Dedifferentiated amniotic fluid mesenchymal stem cell (primary cell): ENCODE results near the gene ADAMTS2.
"Not testable (repeated sequence)": the region's sequence is repeated elsewhere in the genome, so short reads cannot be mapped to it uniquely, and the experiment has no call there.

Experiments
- DNase-seq: peaks from one replicate; pipeline ENCODE4 v3.0.0-alpha.2; 2016; ENCODE audit errors: extremely low spot score

The ADAMTS2 gene

GRCh38 chr5:179325296-179326031 is 19.8 kb downstream of the ADAMTS2 start:
- no peak for DNase-seq

- DNase-seq = no peak
Measured at GRCh38 chr5:179324760-179325295, 20.4 kb downstream of the ADAMTS2 start.

- DNase-seq = not testable (repeated sequence)
Measured at GRCh38 chr5:179324316-179324715, 20.9 kb downstream of the ADAMTS2 start.

GRCh38 chr5:179323026-179323870 is 22.0 kb downstream of the ADAMTS2 start:
- no peak for DNase-seq

GRCh38 chr5:179322071-179323025 is 22.9 kb downstream of the ADAMTS2 start:
- no peak for DNase-seq

GRCh38 chr5:179321206-179321987 is 23.9 kb downstream of the ADAMTS2 start:
- DNase-seq = no peak

- peak; percentile 15 for DNase-seq
Measured at GRCh38 chr5:179319741-179320281, 25.4 kb downstream of the ADAMTS2 start.

- no peak for DNase-seq
Measured at GRCh38 chr5:179319123-179319522, 26.1 kb downstream of the ADAMTS2 start.

- no peak for DNase-seq
Measured at GRCh38 chr5:179318221-179318955, 26.9 kb downstream of the ADAMTS2 start.

GRCh38 chr5:179317411-179318220 is 27.6 kb downstream of the ADAMTS2 start:
- no peak for DNase-seq

GRCh38 chr5:179316982-179317381 is 28.3 kb downstream of the ADAMTS2 start:
- no peak for DNase-seq

- no peak for DNase-seq
Measured at GRCh38 chr5:179316111-179316551, 29.1 kb downstream of the ADAMTS2 start.

GRCh38 chr5:179315356-179315890 is 29.8 kb downstream of the ADAMTS2 start:
- DNase-seq = no peak

- no peak for DNase-seq
Measured at GRCh38 chr5:179314606-179315355, 30.5 kb downstream of the ADAMTS2 start.

GRCh38 chr5:179313849-179314521 is 31.3 kb downstream of the ADAMTS2 start:
- DNase-seq = peak; percentile 71

- DNase-seq = no peak
Measured at GRCh38 chr5:179312557-179313235, 32.6 kb downstream of the ADAMTS2 start.

- DNase-seq = no peak
Measured at GRCh38 chr5:179311581-179311980, 33.7 kb downstream of the ADAMTS2 start.
